Transverse colon (tissue), 4 donors: ENCODE results near the gene DNAAF3.
"Not testable (repeated sequence)": the region's sequence is repeated elsewhere in the genome, so short reads cannot be mapped to it uniquely, and the experiment has no call there.

Experiments used
- EP300 ChIP-seq: sonication (generic); formaldehyde crosslinking; IDR thresholded peaks from one replicate; pipeline ENCODE4 v1.6.1; 2017; ENCODE audit warnings: antibody characterized with exemption, low read depth
- POLR2A ChIP-seq: fragments of 450-650 bp; IDR thresholded peaks from one replicate; pipeline ENCODE4 v1.6.1; 2016; ENCODE audit warnings: antibody characterized with exemption, mild to moderate bottlenecking, moderate library complexity
- POLR2AphosphoS5 ChIP-seq, 3 donors: sonication (generic); formaldehyde crosslinking; IDR thresholded peaks; one replicate each; pipeline ENCODE4 v1.6.1; 2016; ENCODE audit warnings: antibody characterized with exemption in 3 of 3
- TF ChIP-seq, protein P1 (sequence below), 5 experiments: fragments of 200-600 bp in 3 of 5; fragments of 450-650 bp in 2 of 5; sonication (generic) in 3 of 5; IDR thresholded peaks; 1 replicate in 2 of 5; 2 replicates in 3 of 5; pipeline ENCODE4 v1.5.1; 2016 to 2017; ENCODE audit warnings: antibody characterized with exemption in 5 of 5, inconsistent platforms in 3 of 5, mild to moderate bottlenecking in 2 of 5, moderate library complexity in 1 of 5

DNA sequence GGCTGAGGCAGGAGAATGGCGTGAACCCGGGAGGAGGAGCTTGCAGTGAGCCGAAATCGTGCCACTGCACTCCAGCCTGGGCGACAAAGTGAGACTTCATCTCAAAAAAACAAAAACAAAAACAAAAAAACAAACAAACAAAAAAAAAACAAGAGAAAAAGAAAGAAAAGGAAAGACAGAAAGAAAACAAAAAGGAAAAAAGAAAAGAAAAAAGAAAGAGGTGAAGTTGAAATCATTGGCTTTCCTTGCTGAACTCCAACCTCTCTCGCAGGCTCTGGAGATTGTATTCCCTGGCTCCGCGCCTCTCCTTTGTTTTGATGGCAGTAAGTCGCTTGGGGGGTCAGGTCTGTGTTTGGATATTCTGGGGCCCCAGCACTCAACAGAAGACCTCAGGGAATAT lies 5.9 kb upstream of the DNAAF3 start:
- TF ChIP-seq EP300; POLR2A; POLR2AphosphoS5 (IDR thresholded peaks at IDR 0.05): not testable (repeated sequence)
- TF ChIP-seq, protein P1, sequence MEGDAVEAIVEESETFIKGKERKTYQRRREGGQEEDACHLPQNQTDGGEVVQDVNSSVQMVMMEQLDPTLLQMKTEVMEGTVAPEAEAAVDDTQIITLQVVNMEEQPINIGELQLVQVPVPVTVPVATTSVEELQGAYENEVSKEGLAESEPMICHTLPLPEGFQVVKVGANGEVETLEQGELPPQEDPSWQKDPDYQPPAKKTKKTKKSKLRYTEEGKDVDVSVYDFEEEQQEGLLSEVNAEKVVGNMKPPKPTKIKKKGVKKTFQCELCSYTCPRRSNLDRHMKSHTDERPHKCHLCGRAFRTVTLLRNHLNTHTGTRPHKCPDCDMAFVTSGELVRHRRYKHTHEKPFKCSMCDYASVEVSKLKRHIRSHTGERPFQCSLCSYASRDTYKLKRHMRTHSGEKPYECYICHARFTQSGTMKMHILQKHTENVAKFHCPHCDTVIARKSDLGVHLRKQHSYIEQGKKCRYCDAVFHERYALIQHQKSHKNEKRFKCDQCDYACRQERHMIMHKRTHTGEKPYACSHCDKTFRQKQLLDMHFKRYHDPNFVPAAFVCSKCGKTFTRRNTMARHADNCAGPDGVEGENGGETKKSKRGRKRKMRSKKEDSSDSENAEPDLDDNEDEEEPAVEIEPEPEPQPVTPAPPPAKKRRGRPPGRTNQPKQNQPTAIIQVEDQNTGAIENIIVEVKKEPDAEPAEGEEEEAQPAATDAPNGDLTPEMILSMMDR (IDR thresholded peaks at IDR 0.05): not testable (repeated sequence)
